NCI-H146 (cell line): ENCODE results near the gene PCLO.
"Not testable (repeated sequence)": the region's sequence is repeated elsewhere in the genome, so short reads cannot be mapped to it uniquely, and the experiment has no call there.

Source experiments
- DNase-seq: peaks from one replicate; lab custom pipeline; 2025; lab: John Stamatoyannopoulos, UW

Gene PCLO

GRCh38 chr7:82964150-82964882, 198.4 kb downstream of the PCLO start:
- peak; percentile 69 for DNase-seq

GRCh38 chr7:82961240-82961639, 201.4 kb downstream of the PCLO start:
- DNase-seq = no peak

GRCh38 chr7:82959528-82959927, 203.2 kb downstream of the PCLO start:
- DNase-seq = no peak

GRCh38 chr7:82957521-82957920, 205.2 kb downstream of the PCLO start:
- no peak for DNase-seq

GRCh38 chr7:82953324-82954027, 209.2 kb downstream of the PCLO start:
- DNase-seq = no peak

GRCh38 chr7:82950436-82950835, 212.2 kb downstream of the PCLO start:
- no peak for DNase-seq

GRCh38 chr7:82945480-82945879, 217.2 kb downstream of the PCLO start:
- DNase-seq = no peak

- DNase-seq = no peak
Observed at GRCh38 chr7:82945056-82945455, 217.6 kb downstream of the PCLO start.

- DNase-seq = no peak
Observed at GRCh38 chr7:82932516-82932915, 230.2 kb downstream of the PCLO start.

GRCh38 chr7:82926477-82926876, 236.2 kb downstream of the PCLO start:
- no peak for DNase-seq

GRCh38 chr7:82925331-82925730, 237.4 kb downstream of the PCLO start:
- DNase-seq = no peak

- DNase-seq = no peak
Observed at GRCh38 chr7:82906502-82906901, 256.2 kb downstream of the PCLO start.

GRCh38 chr7:82904871-82905270, 257.8 kb downstream of the PCLO start:
- DNase-seq = no peak

GRCh38 chr7:82901098-82901497, 261.6 kb downstream of the PCLO start:
- not testable (repeated sequence) for DNase-seq

- no peak for DNase-seq
Observed at GRCh38 chr7:82897500-82897899, 265.2 kb downstream of the PCLO start.

GRCh38 chr7:82894341-82894740, 268.3 kb downstream of the PCLO start:
- not testable (repeated sequence) for DNase-seq

GRCh38 chr7:82886324-82886723, 276.4 kb downstream of the PCLO start:
- DNase-seq = no peak

- no peak for DNase-seq
Observed at GRCh38 chr7:82865856-82866255, 296.8 kb downstream of the PCLO start.

GRCh38 chr7:82859106-82859850, 303.4 kb downstream of the PCLO start:
- no peak for DNase-seq

- no peak for DNase-seq
Observed at GRCh38 chr7:82851121-82851520, 311.6 kb downstream of the PCLO start.

- DNase-seq = no peak
Observed at GRCh38 chr7:82841828-82842227, 320.9 kb downstream of the PCLO start.

- DNase-seq = no peak
Observed at GRCh38 chr7:82840061-82840460, 322.6 kb downstream of the PCLO start.

- no peak for DNase-seq
Observed at GRCh38 chr7:82839555-82839954, 323.1 kb downstream of the PCLO start.
